Hippocampal formation (tissue), 2 donors: ENCODE results near the gene TRAF3IP3.

ENCODE experiments used
- DNase-seq, 2 donors: peaks; one replicate each; lab custom pipeline; 2025; lab: John Stamatoyannopoulos, UW

Gene TRAF3IP3

GRCh38 chr1:209800984-209801834, 45.4 kb downstream of the TRAF3IP3 start:
- DNase-seq = no peak

- no peak for DNase-seq
Observed at GRCh38 chr1:209802117-209802779, 46.4 kb downstream of the TRAF3IP3 start.

DNA sequence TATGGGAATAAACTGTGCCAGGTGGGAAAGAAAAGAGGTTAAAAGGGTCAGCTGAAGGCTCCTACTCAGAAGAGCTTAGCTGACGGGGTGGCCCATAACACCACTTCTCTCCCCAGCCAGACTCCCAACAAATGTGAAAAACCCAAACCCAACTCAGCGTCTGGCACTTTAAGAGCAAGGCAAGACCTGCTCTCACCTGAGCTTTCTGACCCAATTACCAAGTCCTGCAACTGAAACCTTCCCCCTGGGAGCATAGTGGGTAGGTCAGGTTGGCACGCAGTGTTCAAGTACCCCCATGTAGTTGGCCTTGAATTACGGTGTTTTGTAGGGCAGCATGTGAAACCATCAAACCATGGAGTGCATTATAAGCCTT, 46.9 kb downstream of the TRAF3IP3 start:
- DNase-seq = no peak

DNA sequence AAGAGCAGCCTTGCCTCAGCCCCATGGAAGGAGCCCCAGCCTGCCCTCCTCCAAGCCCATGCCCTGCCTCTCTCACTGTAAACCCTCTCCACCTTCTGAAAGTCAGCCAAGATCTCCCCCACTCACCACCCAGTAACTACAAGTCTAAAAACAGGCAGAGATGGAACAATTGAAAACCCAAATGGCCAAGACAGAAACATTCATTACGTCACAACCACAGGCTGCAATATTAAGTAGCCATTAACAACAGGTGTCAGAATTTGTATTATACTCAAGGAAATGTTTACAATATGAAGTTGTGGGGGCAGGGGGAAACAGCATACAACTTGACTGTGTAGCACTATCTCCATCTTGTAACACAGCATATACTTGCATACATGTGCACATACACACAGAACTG, 47.7 kb downstream of the TRAF3IP3 start:
- no peak for DNase-seq

DNA sequence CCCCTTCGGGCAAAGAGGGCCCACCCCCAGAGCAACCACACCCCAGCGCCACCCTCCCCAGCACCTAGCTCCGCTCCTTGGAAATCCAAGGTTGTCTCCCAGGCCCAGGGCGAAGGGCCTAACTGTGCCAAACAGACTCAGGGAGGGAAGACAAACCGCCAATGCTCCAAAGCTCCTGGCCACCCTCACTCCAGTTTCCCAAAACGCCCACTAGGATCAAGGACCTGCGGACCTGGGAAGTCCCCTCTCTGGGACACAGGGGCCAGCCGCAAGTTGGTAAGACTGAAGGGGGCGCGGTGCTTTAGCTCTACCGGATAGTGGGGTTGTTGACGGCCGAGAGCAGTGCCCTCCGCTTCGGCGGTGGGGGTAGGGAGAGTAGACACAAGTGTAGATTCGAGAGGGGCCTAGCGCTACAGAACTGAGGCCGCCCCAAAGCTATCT, 49.5 kb downstream of the TRAF3IP3 start:
- no peak for DNase-seq

GRCh38 chr1:209805875-209806760, 50.3 kb downstream of the TRAF3IP3 start, which contains the start of gene IRF6:
IRF6 (minus strand) TSS chr1:209806142; CDS start chr1:209801413, 4,729 bp downstream.
- no peak for DNase-seq

- DNase-seq = no peak
Observed at GRCh38 chr1:209807509-209807908, 51.7 kb downstream of the TRAF3IP3 start.

GRCh38 chr1:209808059-209808581, 52.3 kb downstream of the TRAF3IP3 start:
- no peak for DNase-seq

DNA sequence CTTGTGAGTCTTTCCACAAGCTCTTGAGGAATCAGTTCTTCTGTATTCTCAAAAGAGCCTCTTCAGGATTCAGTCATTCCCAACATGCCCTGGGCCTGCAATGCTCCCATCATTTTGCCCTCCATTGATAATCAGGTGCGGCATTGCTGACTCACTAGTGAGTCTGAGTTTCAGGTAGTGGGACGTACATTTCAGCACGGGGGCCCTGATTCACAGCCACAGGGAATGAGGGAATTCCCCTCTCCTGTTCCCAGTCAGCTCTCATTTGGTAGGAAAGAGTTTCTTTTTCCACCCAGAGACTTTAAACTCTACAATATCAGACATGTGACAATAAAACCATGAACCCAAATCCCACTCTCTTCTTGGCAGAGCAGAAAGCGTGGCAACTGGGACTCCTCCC, 53.8 kb downstream of the TRAF3IP3 start:
- DNase-seq = no peak

DNA sequence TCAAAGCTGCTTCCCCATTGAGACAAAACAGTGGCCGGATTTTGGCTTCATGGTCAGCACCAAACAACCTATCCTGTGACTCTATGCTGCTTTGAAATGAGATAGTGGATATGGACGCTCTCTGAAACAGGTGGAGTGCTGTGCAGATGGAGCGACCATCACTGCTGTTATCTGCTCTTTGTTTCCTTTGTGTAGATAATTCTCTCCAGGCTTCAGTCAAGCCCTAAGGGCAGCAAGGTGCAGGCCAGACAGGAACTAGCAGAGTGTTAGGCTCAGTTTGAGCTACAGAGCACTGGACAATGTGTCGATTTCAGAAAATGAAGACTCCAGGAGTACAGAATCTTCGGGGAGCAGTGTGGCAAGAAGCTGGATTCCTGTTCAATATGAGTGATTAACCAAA, 54.9 kb downstream of the TRAF3IP3 start:
- DNase-seq = no peak

DNA sequence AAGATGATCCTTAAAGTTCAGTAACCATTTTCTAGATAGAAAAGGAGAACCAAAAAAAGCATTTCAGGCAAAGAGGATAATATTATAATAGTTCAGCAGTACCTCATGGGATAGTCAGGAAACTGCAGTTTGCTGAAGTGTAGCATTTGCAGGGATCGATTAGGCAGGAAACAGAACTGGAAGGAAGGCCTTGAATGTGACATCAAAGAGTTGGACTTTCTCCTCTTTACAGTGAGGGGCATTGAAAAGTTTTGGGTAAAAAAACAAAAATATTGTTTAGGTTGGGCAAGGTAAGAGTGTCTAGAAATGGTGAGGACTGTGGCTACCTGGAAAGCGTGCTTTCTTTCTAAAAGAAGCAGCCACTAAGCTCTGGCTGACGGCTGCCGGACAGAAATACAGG, 58.0 kb downstream of the TRAF3IP3 start:
- DNase-seq = no peak

DNA sequence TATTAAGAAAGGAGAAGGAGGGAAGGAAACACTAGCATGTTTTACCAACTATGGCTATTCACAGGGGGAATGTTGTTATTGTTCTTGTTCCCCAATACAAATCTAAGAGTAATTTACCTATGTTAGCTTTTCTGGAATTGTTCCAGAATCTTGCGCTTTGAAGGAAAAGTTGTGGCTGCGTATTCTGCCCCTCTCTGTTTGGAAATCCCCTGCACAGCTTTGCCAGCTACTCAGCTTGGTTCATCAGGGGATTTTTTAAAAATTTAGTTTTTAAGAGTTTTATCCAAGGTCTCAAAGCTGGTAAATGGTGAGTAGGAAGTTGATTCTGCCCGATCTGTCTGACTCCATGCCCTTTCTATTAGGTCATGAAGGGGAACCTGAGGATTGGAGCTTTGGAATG, 59.6 kb downstream of the TRAF3IP3 start:
- no peak for DNase-seq

DNA sequence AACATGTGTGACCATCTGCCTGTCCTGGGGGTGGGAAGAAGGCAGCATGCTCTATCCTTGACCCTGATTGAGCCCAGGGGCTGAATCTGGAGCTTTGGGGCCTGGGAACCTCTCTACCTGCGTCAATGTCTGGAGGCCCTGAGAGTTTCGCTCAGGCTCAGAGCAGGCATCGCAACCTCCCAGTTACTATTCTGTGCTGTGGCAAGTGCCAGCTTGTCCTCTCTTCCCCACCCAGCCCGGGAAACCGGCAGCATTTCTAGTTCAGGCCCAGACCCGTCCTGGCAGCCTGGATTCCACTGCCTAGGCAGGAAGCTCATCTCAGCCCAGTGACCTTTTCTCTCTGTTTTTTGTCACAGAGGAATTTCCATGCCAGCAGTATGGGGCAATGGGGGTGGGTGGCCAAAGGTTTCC, 60.1 kb downstream of the TRAF3IP3 start:
- DNase-seq = no peak

DNA sequence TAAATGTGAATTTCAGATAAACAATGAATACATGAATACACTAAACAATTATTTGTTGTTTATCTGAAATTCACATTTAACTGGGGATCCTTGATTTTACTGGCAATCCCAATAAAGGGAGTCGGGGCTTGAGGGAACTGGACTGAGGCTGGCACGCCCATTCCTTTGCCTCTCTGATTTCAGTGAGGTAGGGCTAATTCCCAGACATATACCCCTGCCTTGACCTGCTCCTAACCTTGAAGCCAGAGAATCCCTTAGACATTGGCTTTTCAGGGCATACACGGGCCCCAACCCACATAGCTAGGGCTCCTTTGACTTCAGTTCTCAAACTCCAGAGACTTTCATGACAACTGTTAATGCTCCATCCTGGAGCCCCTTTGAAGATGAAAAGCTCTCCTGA, 61.1 kb downstream of the TRAF3IP3 start:
- no peak for DNase-seq

- DNase-seq = no peak
Observed at GRCh38 chr1:209817691-209818090, 61.8 kb downstream of the TRAF3IP3 start.

DNA sequence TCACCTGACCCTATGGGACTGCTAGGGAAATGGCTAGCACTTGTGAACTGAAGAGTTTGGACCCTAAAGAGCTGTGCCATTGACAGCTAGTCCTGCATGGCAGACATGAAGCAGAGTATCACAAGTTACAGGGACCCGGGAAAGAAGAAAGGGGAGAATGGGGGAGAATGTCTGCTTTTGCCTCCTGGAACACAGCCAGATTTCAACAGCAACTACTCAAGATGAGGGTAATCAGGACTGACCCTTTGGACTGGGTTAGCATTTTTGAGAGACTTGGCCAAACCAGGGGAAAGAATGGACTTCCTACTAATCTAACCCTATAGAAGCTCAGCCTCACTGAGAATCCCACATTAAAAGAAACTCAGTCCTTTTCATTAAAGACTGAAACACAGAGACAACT, 63.2 kb downstream of the TRAF3IP3 start:
- no peak for DNase-seq

GRCh38 chr1:209820986-209821385, 65.1 kb downstream of the TRAF3IP3 start:
- DNase-seq = no peak

DNA sequence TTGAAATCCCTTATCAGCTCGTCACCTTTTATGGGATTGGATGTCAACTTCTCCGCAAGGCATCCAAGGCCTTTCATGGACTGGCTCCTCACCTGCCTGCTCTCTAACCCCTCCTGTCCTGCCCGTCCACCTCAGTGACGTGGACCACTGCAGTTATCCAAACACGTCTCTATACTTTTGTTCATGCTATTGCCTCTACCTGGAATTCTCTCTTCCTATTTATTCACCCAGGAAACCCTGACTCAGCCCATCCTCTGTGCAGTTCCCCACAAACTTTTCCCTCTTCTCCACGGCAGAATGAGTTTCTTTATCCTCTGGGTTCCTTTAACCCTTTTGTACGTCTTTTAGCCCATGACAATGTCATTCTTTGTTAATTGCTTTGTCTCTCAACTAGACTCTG, 66.9 kb downstream of the TRAF3IP3 start:
- no peak for DNase-seq

GRCh38 chr1:209823143-209824041, 67.5 kb downstream of the TRAF3IP3 start:
- peak in 1 of 2 donors; percentile 62 for DNase-seq

DNA sequence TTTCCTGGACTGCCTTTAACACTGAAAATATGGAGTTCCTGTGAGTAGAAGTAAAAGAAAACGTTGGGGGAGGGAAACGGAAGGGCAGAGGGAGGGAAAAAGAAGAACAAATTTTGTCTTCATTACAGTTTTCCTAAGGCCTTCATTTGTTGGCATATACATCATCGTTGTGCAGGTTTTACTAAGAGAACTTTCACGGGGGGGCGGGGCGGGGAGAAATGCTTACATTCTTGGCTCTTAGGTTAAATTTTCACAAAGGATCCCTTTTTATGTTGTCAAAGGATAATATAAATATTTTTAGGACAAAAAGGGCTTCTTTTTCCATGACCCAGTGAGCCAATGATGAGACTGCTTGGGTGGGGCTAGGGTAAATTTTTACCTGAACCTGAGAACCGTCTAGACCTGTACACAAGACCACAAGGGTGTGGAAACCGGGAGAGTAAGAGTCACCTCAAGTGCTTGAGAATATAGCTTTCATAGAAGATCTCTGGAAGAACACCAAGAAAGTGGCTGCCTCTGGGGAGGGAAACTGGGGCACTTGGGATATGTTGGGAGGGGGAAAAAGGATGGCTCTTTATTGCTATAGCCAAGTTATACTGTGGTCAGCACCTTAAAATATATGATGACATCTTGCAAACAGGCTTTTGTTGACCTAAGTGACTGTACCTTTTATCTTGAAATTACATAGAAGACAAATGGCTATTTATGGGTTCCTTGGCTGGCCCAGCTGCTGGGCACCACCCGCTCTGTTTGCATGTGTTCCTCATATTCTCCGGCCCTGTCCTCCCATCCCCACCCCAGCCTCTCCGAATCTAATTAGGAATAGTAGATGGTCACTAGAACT, 70.0 kb downstream of the TRAF3IP3 start:
- no peak for DNase-seq
